Activated CD8-positive, alpha-beta memory T cell treated with anti-CD3 and anti-CD28 coated beads, Interleukin-2, amount 50 U/mL, for 24 hours (primary cell): Measurements from ENCODE around the gene FOXN3.
"Not testable (repeated sequence)": the region's sequence is repeated elsewhere in the genome, so short reads cannot be mapped to it uniquely, and the experiment has no call there.

Source experiments
- DNase-seq: peaks from one replicate; pipeline ENCODE4 v3.0.0-alpha.2; 2020; ENCODE audit errors: extremely low read depth

The FOXN3 gene

GRCh38 chr14:89303456-89304435 lies 113.3 kb downstream of the FOXN3 start:
- DNase-seq = no peak

GRCh38 chr14:89302396-89302950 lies 114.6 kb downstream of the FOXN3 start:
- DNase-seq = no peak

- no peak for DNase-seq
Observed at GRCh38 chr14:89299587-89299986, 117.4 kb downstream of the FOXN3 start.

- no peak for DNase-seq
Observed at GRCh38 chr14:89298056-89298834, 118.8 kb downstream of the FOXN3 start.

GRCh38 chr14:89296281-89296745 lies 120.7 kb downstream of the FOXN3 start:
- no peak for DNase-seq

- DNase-seq = no peak
Observed at GRCh38 chr14:89294872-89295271, 122.2 kb downstream of the FOXN3 start.

- DNase-seq = not testable (repeated sequence)
Observed at GRCh38 chr14:89294469-89294868, 122.6 kb downstream of the FOXN3 start.

GRCh38 chr14:89294060-89294459 lies 123.0 kb downstream of the FOXN3 start:
- DNase-seq = no peak

- DNase-seq = no peak
Observed at GRCh38 chr14:89293314-89293916, 123.6 kb downstream of the FOXN3 start.

- no peak for DNase-seq
Observed at GRCh38 chr14:89292579-89293313, 124.3 kb downstream of the FOXN3 start.

GRCh38 chr14:89291351-89291940 lies 125.6 kb downstream of the FOXN3 start:
- DNase-seq = no peak

- DNase-seq = no peak
Observed at GRCh38 chr14:89290813-89291212, 126.2 kb downstream of the FOXN3 start.

GRCh38 chr14:89289477-89289876 lies 127.6 kb downstream of the FOXN3 start:
- DNase-seq = no peak

GRCh38 chr14:89288114-89288513 lies 128.9 kb downstream of the FOXN3 start:
- no peak for DNase-seq

- DNase-seq = no peak
Observed at GRCh38 chr14:89284333-89285058, 132.5 kb downstream of the FOXN3 start.

- no peak for DNase-seq
Observed at GRCh38 chr14:89283327-89284060, 133.5 kb downstream of the FOXN3 start.

GRCh38 chr14:89282191-89282590 lies 134.8 kb downstream of the FOXN3 start:
- DNase-seq = no peak

GRCh38 chr14:89280600-89280999 lies 136.4 kb downstream of the FOXN3 start:
- no peak for DNase-seq

- DNase-seq = no peak
Observed at GRCh38 chr14:89279649-89280232, 137.3 kb downstream of the FOXN3 start.
